IPS-NIHi7 (cell line): ENCODE results near the gene LRRFIP2.
"Not testable (repeated sequence)": the region's sequence is repeated elsewhere in the genome, so short reads cannot be mapped to it uniquely, and the experiment has no call there.

ENCODE experiments used
- DNase-seq: peaks from one replicate; pipeline ENCODE4 v3.0.0; 2012; ENCODE audit warnings: mixed read lengths; ENCODE audit errors: extremely low spot score

LRRFIP2 gene, protein sequence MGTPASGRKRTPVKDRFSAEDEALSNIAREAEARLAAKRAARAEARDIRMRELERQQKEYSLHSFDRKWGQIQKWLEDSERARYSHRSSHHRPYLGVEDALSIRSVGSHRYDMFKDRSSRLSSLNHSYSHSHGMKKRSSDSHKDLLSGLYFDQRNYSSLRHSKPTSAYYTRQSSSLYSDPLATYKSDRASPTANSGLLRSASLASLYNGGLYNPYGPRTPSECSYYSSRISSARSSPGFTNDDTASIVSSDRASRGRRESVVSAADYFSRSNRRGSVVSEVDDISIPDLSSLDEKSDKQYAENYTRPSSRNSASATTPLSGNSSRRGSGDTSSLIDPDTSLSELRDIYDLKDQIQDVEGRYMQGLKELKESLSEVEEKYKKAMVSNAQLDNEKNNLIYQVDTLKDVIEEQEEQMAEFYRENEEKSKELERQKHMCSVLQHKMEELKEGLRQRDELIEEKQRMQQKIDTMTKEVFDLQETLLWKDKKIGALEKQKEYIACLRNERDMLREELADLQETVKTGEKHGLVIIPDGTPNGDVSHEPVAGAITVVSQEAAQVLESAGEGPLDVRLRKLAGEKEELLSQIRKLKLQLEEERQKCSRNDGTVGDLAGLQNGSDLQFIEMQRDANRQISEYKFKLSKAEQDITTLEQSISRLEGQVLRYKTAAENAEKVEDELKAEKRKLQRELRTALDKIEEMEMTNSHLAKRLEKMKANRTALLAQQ

DNA sequence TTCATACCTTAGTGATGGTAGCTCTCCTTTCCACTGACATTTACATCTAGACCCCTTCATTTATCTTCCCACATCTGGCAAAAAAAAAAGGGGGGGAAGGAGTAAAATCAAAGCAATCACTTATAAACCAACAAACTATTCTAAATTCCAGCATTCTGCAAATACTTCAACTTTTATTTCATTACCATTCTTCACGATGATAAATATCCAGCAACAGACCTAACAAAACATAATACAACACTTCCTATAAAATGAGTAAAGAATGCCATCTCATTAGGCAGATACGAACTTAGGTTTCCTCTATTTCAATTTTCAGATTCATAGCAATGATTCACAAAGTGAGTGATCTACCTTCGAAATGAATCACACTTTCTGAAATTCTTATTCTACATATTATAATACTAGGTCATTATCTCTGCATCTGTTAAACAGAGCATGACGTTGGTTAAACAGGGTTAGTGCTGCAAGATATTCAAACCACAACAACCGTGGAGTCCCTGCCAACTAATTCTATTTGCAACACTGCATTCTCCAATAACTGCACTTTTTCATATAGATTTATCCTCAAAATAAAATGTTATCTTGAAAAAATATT lies at the start of gene LRRFIP2:
Gene LRRFIP2, minus strand, starts transcription at position 51 of the 595 bp plus-strand sequence. CDS start 25,599 bp downstream, outside the sequence.
- DNase-seq, result no peak

GRCh38 chr3:37223576-37223975 lies 49.2 kb upstream of the LRRFIP2 start:
- no peak for DNase-seq

DNA sequence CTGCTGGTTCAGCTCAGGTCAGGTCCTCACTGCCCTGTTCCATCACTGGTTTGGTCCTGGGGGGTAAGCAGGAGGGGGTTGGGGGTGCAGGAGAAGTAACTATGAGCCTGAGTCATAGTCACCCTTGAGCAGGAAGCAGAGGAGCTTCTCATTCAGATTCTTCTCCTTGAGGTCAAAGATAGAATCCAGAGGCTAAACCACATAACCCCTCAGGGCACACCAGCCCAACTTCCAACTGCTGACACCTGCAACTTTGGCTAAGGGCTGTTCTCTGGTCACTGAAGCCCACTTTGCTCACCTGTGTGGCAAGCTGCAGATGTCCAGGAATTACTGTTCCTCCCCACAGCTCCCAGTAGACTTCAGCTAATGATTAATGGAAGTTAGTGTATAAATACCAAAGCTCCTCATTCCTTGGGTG lies 48.8 kb upstream of the LRRFIP2 start:
- DNase-seq, result peak; percentile 4

DNA sequence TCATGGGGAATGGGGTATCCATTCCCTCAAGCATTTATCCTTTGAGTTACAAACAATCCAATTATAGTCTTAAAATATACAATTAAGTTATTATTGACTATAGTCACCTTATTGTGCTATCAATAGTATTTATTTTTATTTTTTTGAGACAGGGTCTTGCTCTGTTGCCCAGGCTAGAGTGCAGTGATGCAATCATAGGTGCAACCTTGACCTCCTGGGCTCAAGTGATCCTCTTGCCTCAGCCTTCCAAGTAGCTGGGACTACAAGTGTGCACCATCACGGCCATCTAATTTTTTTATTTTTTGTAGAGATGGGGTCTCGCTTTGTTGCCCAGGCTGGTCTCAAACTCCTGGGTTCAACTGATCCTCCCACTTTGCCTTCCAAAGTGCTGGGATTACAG lies 48.2 kb upstream of the LRRFIP2 start:
- not testable (repeated sequence) for DNase-seq

- DNase-seq, result peak; percentile 13
Observed at GRCh38 chr3:37221407-37221806, 47.0 kb upstream of the LRRFIP2 start.

DNA sequence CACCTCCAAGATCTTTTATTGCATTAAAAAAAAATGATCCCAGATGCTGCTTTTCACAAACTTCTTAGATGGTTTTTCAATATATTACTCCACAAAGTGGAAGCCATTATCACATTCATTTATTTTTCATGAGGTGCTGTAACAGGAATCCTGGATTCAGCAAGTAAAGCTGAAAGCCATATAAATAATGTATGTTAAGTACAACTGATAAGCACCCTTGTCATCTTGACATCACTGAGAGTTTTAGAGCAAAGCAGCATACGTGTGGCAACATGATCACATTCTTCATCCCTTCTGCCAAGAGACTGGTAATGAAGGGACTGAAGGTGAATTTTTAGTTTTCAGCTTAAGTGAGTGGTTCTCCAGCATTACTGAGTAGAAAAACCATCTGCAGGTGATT lies 44.9 kb upstream of the LRRFIP2 start:
- DNase-seq, result no peak

DNA sequence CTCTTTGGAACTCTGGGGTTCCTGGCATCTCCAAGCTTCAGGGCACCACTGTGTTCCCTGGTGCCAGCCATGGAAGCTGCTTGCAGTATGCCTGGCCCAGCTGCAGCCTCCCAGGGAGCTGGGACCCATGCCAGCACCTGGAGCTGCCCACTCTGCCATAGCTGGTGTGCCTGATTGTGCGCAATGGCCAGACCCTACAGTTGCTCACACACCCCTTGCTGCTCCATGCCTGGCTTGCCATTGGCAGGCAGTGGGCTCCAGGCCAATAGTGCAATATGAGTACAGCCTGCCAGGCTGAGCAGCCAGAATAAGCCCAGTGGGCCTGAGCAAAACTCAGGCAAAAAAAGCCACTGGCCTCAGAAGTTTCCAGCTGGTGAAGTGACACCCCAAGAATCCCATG lies 43.8 kb upstream of the LRRFIP2 start:
- DNase-seq, result no peak

GRCh38 chr3:37217098-37217849 lies 42.9 kb upstream of the LRRFIP2 start:
- no peak for DNase-seq

- peak; percentile 1 for DNase-seq
Observed at GRCh38 chr3:37216597-37217097, 42.3 kb upstream of the LRRFIP2 start.

- peak; percentile 54 for DNase-seq
Observed at GRCh38 chr3:37214076-37214475, 39.7 kb upstream of the LRRFIP2 start.

- DNase-seq, result peak; percentile 3
Observed at GRCh38 chr3:37210230-37210629, 35.8 kb upstream of the LRRFIP2 start.

DNA sequence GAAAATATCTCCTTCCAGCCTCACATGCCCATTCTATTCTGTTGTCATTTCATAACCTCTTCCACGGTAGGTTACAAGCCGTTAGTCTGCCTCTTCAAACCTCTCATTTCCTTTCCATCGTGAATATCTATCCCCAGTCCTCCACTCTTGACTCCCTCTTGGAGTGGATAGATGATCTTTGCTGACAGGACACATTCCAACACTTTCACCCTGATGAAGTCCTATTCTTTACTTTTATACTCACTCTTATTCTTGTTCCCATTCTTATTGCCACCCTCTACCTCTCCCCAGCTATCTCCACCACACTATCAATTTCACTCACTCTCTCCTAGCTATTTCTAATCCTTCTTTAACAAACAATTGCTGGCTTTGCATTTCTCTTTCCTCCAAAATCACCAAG lies 34.2 kb upstream of the LRRFIP2 start:
- DNase-seq, result not testable (repeated sequence)

- not testable (repeated sequence) for DNase-seq
Observed at GRCh38 chr3:37208008-37208407, 33.6 kb upstream of the LRRFIP2 start.

GRCh38 chr3:37206041-37206440 lies 31.7 kb upstream of the LRRFIP2 start:
- DNase-seq, result not testable (repeated sequence)

DNA sequence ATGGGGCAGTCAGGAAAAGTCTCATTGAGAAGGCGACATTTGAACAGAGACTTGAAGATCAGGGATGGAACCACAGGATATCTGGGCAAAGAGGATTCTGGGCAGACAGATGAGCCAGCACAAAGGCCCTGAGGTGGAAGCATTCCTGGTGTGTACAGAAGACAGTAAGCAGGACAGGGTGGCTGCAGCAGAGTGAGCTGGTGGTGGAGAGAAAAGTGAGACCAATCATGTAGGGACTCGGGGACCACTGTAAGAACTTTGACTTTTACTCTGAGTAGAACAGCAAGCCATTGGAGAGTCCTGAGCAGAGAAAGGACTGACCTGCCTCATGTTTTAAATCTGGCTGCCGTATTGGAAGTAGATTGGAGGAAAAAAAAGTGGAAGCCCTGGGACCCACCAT lies 29.9 kb upstream of the LRRFIP2 start:
- DNase-seq, result no peak

- no peak for DNase-seq
Observed at GRCh38 chr3:37202035-37202434, 27.7 kb upstream of the LRRFIP2 start.

- no peak for DNase-seq
Observed at GRCh38 chr3:37200141-37200540, 25.8 kb upstream of the LRRFIP2 start.

GRCh38 chr3:37198996-37199395 lies 24.6 kb upstream of the LRRFIP2 start:
- DNase-seq, result no peak

DNA sequence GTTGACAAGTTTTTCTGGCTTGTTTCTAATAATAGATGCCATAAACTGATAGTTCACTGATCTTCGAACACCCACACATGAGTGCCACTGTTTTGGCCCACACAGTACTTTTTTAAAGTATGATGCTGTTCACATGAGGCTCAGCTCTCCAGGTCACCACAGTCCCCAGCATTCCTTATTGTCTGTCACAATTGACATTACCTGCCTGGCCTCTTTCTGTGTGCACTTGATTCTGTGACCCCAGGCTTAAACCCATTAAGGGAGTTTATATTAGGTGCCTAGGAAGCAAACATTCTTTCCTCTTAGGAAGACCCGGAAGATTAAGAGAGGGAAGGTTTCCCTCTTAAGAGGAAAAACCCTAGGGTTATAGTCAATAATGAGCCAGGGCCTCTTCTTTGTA lies 24.2 kb upstream of the LRRFIP2 start:
- no peak for DNase-seq

DNA sequence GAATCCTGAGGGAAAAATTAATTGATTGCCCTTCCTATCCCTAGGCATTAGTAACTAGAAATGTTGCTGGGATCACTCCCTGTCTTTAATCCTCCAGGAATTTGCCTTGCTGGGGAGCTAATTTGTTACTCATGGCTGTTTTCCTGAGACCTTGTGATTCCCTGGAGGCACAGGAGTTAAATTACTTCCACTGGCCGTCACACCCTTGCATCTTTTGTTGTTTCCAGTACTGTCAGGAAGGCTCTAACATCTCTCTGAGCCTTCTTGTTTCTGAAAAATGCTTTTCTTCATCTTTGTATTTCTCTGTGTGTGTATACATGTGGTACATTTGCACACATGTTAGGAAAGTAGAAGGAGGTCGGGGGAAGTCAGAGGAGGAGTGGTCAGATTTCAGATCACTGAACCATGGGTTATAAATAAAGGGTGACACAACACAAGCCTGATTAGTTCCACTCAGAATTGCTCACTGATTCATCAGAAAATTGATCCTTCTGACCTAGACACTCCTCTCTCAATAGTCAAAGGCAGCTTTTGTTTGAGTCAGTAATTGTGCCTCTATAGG lies 23.5 kb upstream of the LRRFIP2 start:
- DNase-seq, result no peak

- DNase-seq, result no peak
Observed at GRCh38 chr3:37194533-37194932, 20.2 kb upstream of the LRRFIP2 start.
